H1 (cell line): ENCODE measurements around the gene MMAA. TPM values are rescaled to one million over a fixed set of nuclear protein-coding genes. Genes with fewer than 3 reads are reported as not detected.

ENCODE experiments used
- CTCF ChIA-PET: fragments of 300-600 bp; sonication (Branson Sonifier 250); formaldehyde crosslinking; loops from one replicate; lab custom pipeline; 2021; ENCODE audit not compliant: partially characterized antibody; lab: Charles Lee
- POLR2A ChIA-PET: fragments of 300-600 bp; sonication (Branson Sonifier 250); formaldehyde crosslinking; loops from one replicate; lab custom pipeline; 2021; ENCODE audit warnings: inconsistent platforms; ENCODE audit not compliant: partially characterized antibody; lab: Charles Lee
- DNase-seq, 2 experiments: peaks; one replicate each; pipeline versions ENCODE4 v3.0.0 to v3.0.0-alpha.2; 2010 to 2022; ENCODE audit warnings: low spot score in 2 of 2, low read depth in 1 of 2, mixed read lengths in 1 of 2
- FAIRE-seq: peaks from 2 replicates; lab custom pipeline; 2011; peaks lifted over from hg19 to GRCh38; lab: Jason Lieb, UNC
- H2AFZ ChIP-seq: 2 replicates; pipeline ENCODE4 v1.8.1; 2012; ENCODE audit warnings: low read length, inconsistent platforms
- H2AK5ac ChIP-seq: 2 replicates; pipeline ENCODE4 v1.6.1; 2013; ENCODE audit warnings: low read depth, low read length
- H2BK120ac ChIP-seq: replicated peaks from 2 replicates; pipeline ENCODE3; 2013; ENCODE audit warnings: low read depth, low read length, inconsistent platforms
- H2BK12ac ChIP-seq: 2 replicates; pipeline ENCODE4 v1.6.1; 2013; ENCODE audit warnings: low read depth, low read length
- H2BK15ac ChIP-seq: 2 replicates; pipeline ENCODE4 v1.6.1; 2013; ENCODE audit warnings: low read length
- H2BK20ac ChIP-seq: 2 replicates; pipeline ENCODE4 v1.6.1; 2013; ENCODE audit warnings: low read length
- H2BK5ac ChIP-seq: 2 replicates; pipeline ENCODE4 v1.6.1; 2013; ENCODE audit warnings: low read depth, low read length
- H3K14ac ChIP-seq: 2 replicates; pipeline ENCODE4 v1.6.1; 2013; ENCODE audit warnings: inconsistent platforms; ENCODE audit not compliant: insufficient read length
- H3K18ac ChIP-seq: 2 replicates; pipeline ENCODE4 v1.6.1; 2013; ENCODE audit warnings: low read length; ENCODE audit errors: extremely low read depth
- H3K23ac ChIP-seq: 2 replicates; pipeline ENCODE4 v1.6.1; 2013; ENCODE audit warnings: inconsistent platforms; ENCODE audit not compliant: insufficient read length
- H3K23me2 ChIP-seq: 2 replicates; pipeline ENCODE4 v1.6.1; 2013; ENCODE audit warnings: low read depth, low read length
- H3K27ac ChIP-seq: 2 replicates; pipeline ENCODE4 v1.6.1; 2011; ENCODE audit warnings: low read depth, low read length, inconsistent platforms
- H3K27me3 ChIP-seq, 4 experiments: replicated peaks in 1 of 4; 1 replicate in 1 of 4; 2 replicates in 3 of 4; pipeline versions ENCODE4 v1.6.1 to v1.8.1; 2011 to 2013; ENCODE audit warnings: low read length in 3 of 4, mild to moderate bottlenecking in 3 of 4, inconsistent platforms in 2 of 4, mixed read lengths in 2 of 4, moderate library complexity in 1 of 4; ENCODE audit not compliant: control insufficient read depth in 3 of 4, insufficient read depth in 3 of 4; ENCODE audit errors: extremely low read depth in 1 of 4
- H3K36me3 ChIP-seq, 4 experiments: 2 replicates each; pipeline versions ENCODE4 v1.6.1 to v1.8.1; 2011 to 2013; ENCODE audit warnings: mild to moderate bottlenecking in 4 of 4, low read length in 3 of 4, moderate library complexity in 2 of 4, control low read depth in 1 of 4, inconsistent platforms in 1 of 4; ENCODE audit not compliant: insufficient read depth in 4 of 4, control insufficient read depth in 2 of 4
- H3K4ac ChIP-seq: replicated peaks from 2 replicates; pipeline ENCODE3; 2013; ENCODE audit warnings: low read length, low read depth, mixed read lengths, inconsistent platforms; ENCODE audit not compliant: insufficient read length
- H3K4me1 ChIP-seq, 4 experiments: replicated peaks in 1 of 4; 1 replicate in 1 of 4; 2 replicates in 3 of 4; pipeline versions ENCODE4 v1.6.1 to v1.8.1; 2011 to 2013; ENCODE audit warnings: low read length in 3 of 4, inconsistent platforms in 2 of 4, mixed read lengths in 1 of 4; ENCODE audit not compliant: insufficient read depth in 4 of 4, control insufficient read depth in 3 of 4
- H3K4me2 ChIP-seq, 2 experiments: 2 replicates each; pipeline versions ENCODE4 v1.6.1 to v1.8.1; 2011 to 2013; ENCODE audit warnings: low read depth in 2 of 2, low read length in 2 of 2, control low read depth in 1 of 2, inconsistent platforms in 1 of 2, mild to moderate bottlenecking in 1 of 2; ENCODE audit not compliant: insufficient read depth in 1 of 2
- H3K4me3 ChIP-seq, 4 experiments: fragments of 200-600, 300-600 bp in 1 of 4; sonication (generic), shearing (Covaris generic), sonication (Bioruptor Twin) in 1 of 4; 2 replicates each; pipeline versions ENCODE4 v1.5.1 to v1.8.1; 2011 to 2016; ENCODE audit warnings: low read length in 4 of 4, low read depth in 3 of 4, control low read depth in 2 of 4, inconsistent platforms in 2 of 4, mild to moderate bottlenecking in 2 of 4, mixed read lengths in 1 of 4, moderate library complexity in 1 of 4; ENCODE audit not compliant: insufficient read depth in 2 of 4; ENCODE audit errors: extremely low read depth in 1 of 4
- H3K56ac ChIP-seq: replicated peaks from 2 replicates; pipeline ENCODE3; 2013; ENCODE audit warnings: low read depth, mild to moderate bottlenecking, mixed read lengths, low read length, inconsistent platforms; ENCODE audit not compliant: insufficient read length
- H3K79me1 ChIP-seq: 2 replicates; pipeline ENCODE4 v1.6.1; 2013; ENCODE audit warnings: low read depth, low read length, control low read depth
- H3K79me2 ChIP-seq, 2 experiments: 2 replicates each; pipeline versions ENCODE4 v1.6.1 to v1.8.1; 2012 to 2013; ENCODE audit warnings: low read length in 2 of 2, mild to moderate bottlenecking in 2 of 2, inconsistent platforms in 1 of 2; ENCODE audit not compliant: insufficient read depth in 2 of 2, control insufficient read depth in 1 of 2
- H3K9ac ChIP-seq, 4 experiments: replicated peaks in 1 of 4; 1 replicate in 1 of 4; 2 replicates in 3 of 4; pipeline versions ENCODE4 v1.6.1 to v1.8.1; 2011 to 2013; ENCODE audit warnings: low read depth in 3 of 4, low read length in 3 of 4, control low read depth in 2 of 4, mild to moderate bottlenecking in 2 of 4, moderate library complexity in 2 of 4, inconsistent platforms in 1 of 4; ENCODE audit errors: extremely low read depth in 1 of 4
- H3K9me3 ChIP-seq, 2 experiments: 2 replicates each; pipeline versions ENCODE4 v1.6.1 to v1.8.1; 2012 to 2013; ENCODE audit warnings: mild to moderate bottlenecking in 2 of 2, moderate library complexity in 2 of 2, control low read depth in 1 of 2, inconsistent platforms in 1 of 2, low read depth in 1 of 2, low read length in 1 of 2, mixed read lengths in 1 of 2; ENCODE audit not compliant: insufficient read depth in 2 of 2
- H4K20me1 ChIP-seq, 2 experiments: replicated peaks in 1 of 2; 2 replicates each; pipeline versions ENCODE3 to v1.8.1; 2011 to 2013; ENCODE audit warnings: inconsistent platforms in 2 of 2, low read length in 2 of 2, mild to moderate bottlenecking in 1 of 2; ENCODE audit not compliant: insufficient read depth in 2 of 2, control insufficient read depth in 1 of 2
- H4K5ac ChIP-seq: 2 replicates; pipeline ENCODE4 v1.6.1; 2013; ENCODE audit warnings: low read length, low read depth, mixed read lengths, inconsistent platforms; ENCODE audit not compliant: insufficient read length
- H4K8ac ChIP-seq: 2 replicates; pipeline ENCODE4 v1.8.0; 2013; ENCODE audit warnings: mild to moderate bottlenecking, moderate library complexity, low read length, inconsistent platforms; ENCODE audit not compliant: insufficient read depth; ENCODE audit errors: extremely low read depth
- H4K91ac ChIP-seq: replicated peaks from 2 replicates; pipeline ENCODE3; 2013; ENCODE audit warnings: low read length, mixed read lengths, inconsistent platforms; ENCODE audit not compliant: insufficient read length
- BRCA1 ChIP-seq: IDR thresholded peaks from 2 replicates; pipeline ENCODE4 v1.6.1; 2012; ENCODE audit warnings: low read depth, low read length, improper control_type of control experiment
- EZH2 ChIP-seq: fragments of 200-600 bp; sonication (generic); IDR thresholded peaks from 2 replicates; pipeline ENCODE4 v1.7.1; 2012; ENCODE audit warnings: low read depth, mild to moderate bottlenecking, moderate library complexity, low read length, inconsistent platforms; ENCODE audit not compliant: severe bottlenecking
- GTF2F1 ChIP-seq: IDR thresholded peaks from 2 replicates; pipeline ENCODE4 v1.6.1; 2012; ENCODE audit warnings: low read depth, low read length, improper control_type of control experiment, borderline replicate concordance
- JUND ChIP-seq: IDR thresholded peaks from 2 replicates; pipeline ENCODE4 v1.6.1; 2011; ENCODE audit warnings: mild to moderate bottlenecking, improper control_type of control experiment, low read length
- POLR2AphosphoS5 ChIP-seq: IDR thresholded peaks from 2 replicates; pipeline ENCODE4 v1.6.1; 2011; ENCODE audit warnings: low read depth, low read length
- RBBP5 ChIP-seq: IDR thresholded peaks from 2 replicates; pipeline ENCODE4 v1.7.1; 2012; ENCODE audit warnings: low read depth, mild to moderate bottlenecking, inconsistent platforms, low read length, moderate library complexity, borderline replicate concordance
- RFX5 ChIP-seq: IDR thresholded peaks from 2 replicates; pipeline ENCODE4 v1.6.1; 2011; ENCODE audit warnings: low read depth, low read length, improper control_type of control experiment, borderline replicate concordance
- RNF2 ChIP-seq: fragments of 200-900, 300-1000 bp; sonication (generic); IDR thresholded peaks from 2 replicates; pipeline ENCODE4 v1.7.1; 2016; ENCODE audit warnings: borderline replicate concordance, low read depth, mild to moderate bottlenecking, antibody characterized with exemption, low read length; ENCODE audit not compliant: poor library complexity, severe bottlenecking; ENCODE audit errors: missing control alignments
- SP4 ChIP-seq: IDR thresholded peaks from 2 replicates; pipeline ENCODE4 v1.6.1; 2012; ENCODE audit warnings: low read length, inconsistent platforms
- USF2 ChIP-seq: IDR thresholded peaks from 2 replicates; pipeline ENCODE4 v1.6.1; 2011; ENCODE audit warnings: low read length, improper control_type of control experiment
- WGBS, 2 experiments: shearing (Covaris generic) in 1 of 2; methylation state at CpG; one replicate each; pipeline versions ENCODE4 v1.1.6 to v1.1.7; 2013 to 2015; ENCODE audit warnings: low lambda C conversion rate in 2 of 2, mixed read lengths in 2 of 2, inconsistent platforms in 1 of 2, low coverage in 1 of 2, missing lambda C conversion rate in 1 of 2; ENCODE audit not compliant: insufficient replicate concordance in 2 of 2, insufficient coverage in 1 of 2, insufficient read length in 1 of 2; ENCODE audit errors: extremely low coverage in 1 of 2, missing lambda C conversion rate in 1 of 2; 5-methylcytosine and 5-hydroxymethylcytosine counted together
- polyA plus RNA-seq, 7 experiments: library from polyadenylated mRNA; depleted of rRNA in 3 of 7; stranded (reverse) in 5 of 7; unstranded in 2 of 7; fragments of >200 nt in 5 of 7; fragments of 200-250 nt in 2 of 7; gene quantifications; 1 replicate in 5 of 7; 2 replicates in 1 of 7; 4 replicates in 1 of 7; pipeline versions ENCODE4 v1.2.1 to v1.2.3, GENCODE V29; 2011 to 2013; ENCODE audit warnings: missing spikeins in 2 of 7, mixed read lengths in 2 of 7
- total RNA-seq: library from RNA; stranded (reverse); fragmentation: NEBNext Ultra II Directional; extraction: Animal tissue kit (Norgen Biotek cat#: 25700); gene quantifications from 2 replicates; pipeline ENCODE4 v1.2.1, GENCODE V29; 2021
- TF ChIP-seq, protein P1 (sequence below): IDR thresholded peaks from 2 replicates; pipeline ENCODE4 v1.6.1; 2012; ENCODE audit warnings: inconsistent platforms

The MMAA gene
- total and polyA plus RNA-seq, 2 of the 8 experiments (the other 6 are each of a cell fraction or from before 2014, with no cell fraction given) = 0.98 to 4.9 TPM

GRCh38 chr4:145589916-145590702 lies 29.1 kb upstream of the MMAA start:
- H3K36me3 ChIP-seq = no peaks in the 10 kb centered on the region
- H3K79me2 ChIP-seq = no peaks in the 10 kb centered on the region
- no peak overlapping the region for H3K4ac ChIP-seq
- H4K91ac ChIP-seq = no peak overlapping the region
- H2BK20ac ChIP-seq = no peak overlapping the region
- no peak overlapping the region for H3K4me3 ChIP-seq
- H3K79me1 ChIP-seq = no peaks in the 10 kb centered on the region
- no peak overlapping the region for H4K8ac ChIP-seq
- no peak overlapping the region for H3K14ac ChIP-seq
- FAIRE-seq (no peak), DNase-seq (no peak)
- H3K56ac ChIP-seq = no peak overlapping the region
- no peak overlapping the region for H2BK120ac ChIP-seq
- no peaks in the 10 kb centered on the region for H3K4me1 ChIP-seq
- no peaks in the 10 kb centered on the region for H3K9me3 ChIP-seq
- H4K20me1 ChIP-seq = no peaks in the 10 kb centered on the region
- no peak overlapping the region for H2BK15ac ChIP-seq
- no peak overlapping the region for H2BK12ac ChIP-seq
- H3K23ac ChIP-seq = no peak overlapping the region
- WGBS, 2 experiments = 91% methylated on average over 3 of the region's 3 CpGs; no CpG with 5 or more reads in 1 of the 2 experiments
- no peak overlapping the region for H2AK5ac ChIP-seq
- no peaks in the 10 kb centered on the region for H3K23me2 ChIP-seq
- H3K9ac ChIP-seq = no peak overlapping the region
- no peak overlapping the region for H2AFZ ChIP-seq
- no peaks in the 10 kb centered on the region; a peak in 1 of 7 replicates for H3K27me3 ChIP-seq
- no peak overlapping the region for H2BK5ac ChIP-seq
- CTCF ChIA-PET = interaction anchor here (1.1 to 2.6 kb wide), 2 partner anchors 19 to 33 kb away, joined by 3 to 10 read pairs; no protein-coding TSS in a partner anchor
- no peak overlapping the region for H3K4me2 ChIP-seq
- H3K27ac ChIP-seq = no peak overlapping the region
- H3K18ac ChIP-seq = no peak overlapping the region
- no peak overlapping the region for H4K5ac ChIP-seq
- POLR2A ChIA-PET = no interaction called here
- TF ChIP-seq JUND = no peak
- TF ChIP-seq RBBP5 = no peak
- TF ChIP-seq BRCA1 = no peak
- no peak for TF ChIP-seq EZH2
- no peak for TF ChIP-seq SP4
- no peak for TF ChIP-seq RFX5
- TF ChIP-seq, protein P1, sequence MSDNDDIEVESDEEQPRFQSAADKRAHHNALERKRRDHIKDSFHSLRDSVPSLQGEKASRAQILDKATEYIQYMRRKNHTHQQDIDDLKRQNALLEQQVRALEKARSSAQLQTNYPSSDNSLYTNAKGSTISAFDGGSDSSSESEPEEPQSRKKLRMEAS = no peak
- TF ChIP-seq GTF2F1 = no peak
- no peak for TF ChIP-seq POLR2AphosphoS5
- TF ChIP-seq RNF2 = no peak
- TF ChIP-seq USF2 = no peak
